MM.1S (cell line): ENCODE results near the gene PCDHA1.

Experiments used
- CTCF ChIP-seq: fragments of 300-600 bp; sonication (generic); IDR thresholded peaks from 2 replicates; pipeline ENCODE4 v1.5.1; 2016; ENCODE audit warnings: antibody characterized with exemption, low read length, mixed read lengths
- EZH2 ChIP-seq: fragments of 300-600 bp; sonication (generic); optimal IDR thresholded peaks from 2 replicates; pipeline ENCODE3; 2017; ENCODE audit warnings: low read depth, mild to moderate bottlenecking, antibody characterized with exemption, low read length, mixed read lengths
- EZH2phosphoT487 ChIP-seq: fragments of 300-600 bp; sonication (generic); IDR thresholded peaks from 2 replicates; pipeline ENCODE4 v1.6.1; 2018; ENCODE audit warnings: antibody characterized with exemption, low read length

- TF ChIP-seq CTCF (no peak), EZH2phosphoT487 (no peak), EZH2 (no peak)
These were observed 218.1 kb downstream of the PCDHA1 start for GRCh38 chr5:141003791-141004611.
